Stomach (tissue), 9 donors: Measurements from ENCODE around the gene PRR16. TPM values are rescaled to one million over a fixed set of nuclear protein-coding genes. Genes with fewer than 3 reads are reported as not detected.

Experiments used
- DNase-seq, 2 donors: peaks; one replicate each; pipeline versions ENCODE4 v3.0.0 to v3.0.0-alpha.2; 2013 to 2019
- H3K27ac ChIP-seq, 5 donors: fragments of 200-600 bp in 4 of 5; sonication (generic) in 4 of 5; one replicate each; pipeline ENCODE4 v1.5.1; 2013 to 2019; ENCODE audit warnings: mild to moderate bottlenecking in 1 of 5, moderate library complexity in 1 of 5
- H3K27me3 ChIP-seq, 3 donors: fragments of 200-600 bp; sonication (generic); one replicate each; pipeline ENCODE4 v1.5.1; 2017 to 2019; ENCODE audit warnings: mixed run types in 1 of 3
- H3K36me3 ChIP-seq, 4 donors: fragments of 200-600 bp; sonication (generic); 1 replicate in 3 of 4; 2 replicates in 1 of 4; pipeline ENCODE4 v1.5.1; 2016 to 2019
- H3K4me1 ChIP-seq, 4 donors: fragments of 200-600 bp; sonication (generic); one replicate each; pipeline ENCODE4 v1.5.1; 2016 to 2019
- H3K4me3 ChIP-seq, 4 donors: fragments of 200-600 bp; sonication (generic) in 3 of 4; one replicate each; pipeline ENCODE4 v1.5.1; 2016 to 2019; ENCODE audit warnings: mild to moderate bottlenecking in 1 of 4
- H3K9me3 ChIP-seq, 4 donors: fragments of 200-600 bp; sonication (generic); one replicate each; pipeline ENCODE4 v1.5.1; 2016 to 2019
- EP300 ChIP-seq: sonication (generic); formaldehyde crosslinking; IDR thresholded peaks from one replicate; pipeline ENCODE4 v1.6.1; 2017; ENCODE audit warnings: antibody characterized with exemption
- POLR2A ChIP-seq, 4 donors: fragments of 450-650 bp; IDR thresholded peaks; one replicate each; pipeline ENCODE4 v1.6.1; 2016; ENCODE audit warnings: antibody characterized with exemption in 4 of 4, control low read depth in 2 of 4, mild to moderate bottlenecking in 1 of 4, moderate library complexity in 1 of 4
- POLR2AphosphoS5 ChIP-seq, 3 donors: sonication (generic); formaldehyde crosslinking; IDR thresholded peaks; one replicate each; pipeline ENCODE4 v1.6.1; 2016; ENCODE audit warnings: antibody characterized with exemption in 3 of 3
- WGBS, 5 donors: extraction: QIAGEN DNeasy Blood & Tissue Kit in 3 of 5; methylation state at CpG; one replicate each; pipeline versions ENCODE4 v1.1.5 to v1.1.7; 2013 to 2018; 5-methylcytosine and 5-hydroxymethylcytosine counted together
- intact Hi-C: fragments of 100-400 bp; cut with DNase I; formaldehyde crosslinking; loops from one replicate; pipeline ENCODE4 v1.15.1; 2023; ENCODE audit warnings: low total_unique reads
- polyA plus RNA-seq, 3 donors: library from polyadenylated mRNA; stranded (reverse); fragments of 200-250 nt; gene quantifications; one replicate each; pipeline ENCODE4 v1.2.3, GENCODE V29; 2013
- small RNA-seq, 4 donors: library from RNA; depleted of rRNA; stranded (forward); fragments of <200 nt; gene quantifications; one replicate each; pipeline ENCODE3, GENCODE V24; 2016
- total RNA-seq, 5 donors: library from RNA; depleted of rRNA; stranded (reverse); fragments of >200 nt; gene quantifications; one replicate each; pipeline versions ENCODE4 v1.1.0 to v1.2.3, GENCODE V29; 2014 to 2016
- TF ChIP-seq, protein P1 (sequence below), 7 experiments: fragments of 450-650 bp in 4 of 7; fragments of 200-600 bp in 3 of 7; sonication (generic) in 3 of 7; IDR thresholded peaks; one replicate each; pipeline ENCODE4 v1.5.1; 2016 to 2019; ENCODE audit warnings: antibody characterized with exemption in 7 of 7, control low read depth in 2 of 7, mild to moderate bottlenecking in 1 of 7
- donor health status: healthy with polysubstance abuse.
- donor health status: Bipolar disorder and iron deficiency.
- donor health status: healthy.

Gene PRR16
- total and polyA plus RNA-seq, 8 donors = 1.3 to 40.8 (median 8.1) TPM

DNA sequence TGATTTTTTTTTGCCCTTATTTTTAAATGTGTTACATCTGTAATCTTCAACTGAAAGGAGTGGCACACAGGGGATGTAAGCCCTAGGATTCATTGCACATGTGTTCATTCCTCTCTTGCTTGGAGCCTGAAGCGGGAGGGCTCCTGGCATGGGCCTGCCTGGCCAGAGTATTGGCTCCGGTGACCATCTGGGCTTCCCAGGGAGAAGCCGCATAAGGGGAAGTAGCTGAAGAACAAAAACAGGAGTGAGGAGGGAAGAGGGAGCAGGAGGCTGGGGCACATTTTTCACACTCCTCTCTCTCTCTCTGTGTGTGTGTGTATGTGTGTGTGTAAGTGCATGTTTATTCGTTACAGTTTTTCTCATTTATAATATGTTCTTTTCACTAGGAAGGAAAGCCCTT, 269.9 kb downstream of the PRR16 start:
- TF ChIP-seq, protein P1, sequence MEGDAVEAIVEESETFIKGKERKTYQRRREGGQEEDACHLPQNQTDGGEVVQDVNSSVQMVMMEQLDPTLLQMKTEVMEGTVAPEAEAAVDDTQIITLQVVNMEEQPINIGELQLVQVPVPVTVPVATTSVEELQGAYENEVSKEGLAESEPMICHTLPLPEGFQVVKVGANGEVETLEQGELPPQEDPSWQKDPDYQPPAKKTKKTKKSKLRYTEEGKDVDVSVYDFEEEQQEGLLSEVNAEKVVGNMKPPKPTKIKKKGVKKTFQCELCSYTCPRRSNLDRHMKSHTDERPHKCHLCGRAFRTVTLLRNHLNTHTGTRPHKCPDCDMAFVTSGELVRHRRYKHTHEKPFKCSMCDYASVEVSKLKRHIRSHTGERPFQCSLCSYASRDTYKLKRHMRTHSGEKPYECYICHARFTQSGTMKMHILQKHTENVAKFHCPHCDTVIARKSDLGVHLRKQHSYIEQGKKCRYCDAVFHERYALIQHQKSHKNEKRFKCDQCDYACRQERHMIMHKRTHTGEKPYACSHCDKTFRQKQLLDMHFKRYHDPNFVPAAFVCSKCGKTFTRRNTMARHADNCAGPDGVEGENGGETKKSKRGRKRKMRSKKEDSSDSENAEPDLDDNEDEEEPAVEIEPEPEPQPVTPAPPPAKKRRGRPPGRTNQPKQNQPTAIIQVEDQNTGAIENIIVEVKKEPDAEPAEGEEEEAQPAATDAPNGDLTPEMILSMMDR (IDR thresholded peaks at IDR 0.05) = no peak
- TF ChIP-seq POLR2AphosphoS5 (IDR thresholded peaks at IDR 0.05) (no peak), POLR2A (IDR thresholded peaks at IDR 0.05) (no peak), EP300 (no peak)
- Histone ChIP-seq H3K4me1 (no peaks in the 10 kb centered on the region), H3K4me3 (no peak overlapping the region), H3K36me3 (no peaks in the 10 kb centered on the region), H3K27me3 (no peaks in the 10 kb centered on the region), H3K27ac (no peak overlapping the region), H3K9me3 (no peaks in the 10 kb centered on the region)
- WGBS, 5 donors = 45 to 65% (median 49%) methylated on average over 4 of the region's 4 CpGs
- intact Hi-C loops = no loop called here
- DNase-seq = no peak

DNA sequence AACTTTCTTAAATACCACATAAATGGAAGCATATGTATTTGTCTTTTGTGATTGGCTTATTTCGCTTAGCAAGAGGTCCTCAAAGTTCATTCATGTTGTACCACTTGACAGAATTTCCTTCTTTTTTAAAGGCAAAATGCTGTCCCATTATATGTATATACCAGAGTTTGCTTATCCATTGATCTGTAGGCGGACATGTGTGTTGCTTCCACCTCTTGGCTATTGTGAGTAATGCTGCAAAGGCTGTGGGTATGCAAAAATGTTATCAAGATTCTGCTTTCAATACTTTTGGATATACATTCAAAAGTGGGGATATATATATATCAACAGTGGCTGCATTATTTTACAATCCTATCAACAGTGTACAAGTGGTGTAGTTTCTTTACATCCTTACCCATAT, 271.0 kb downstream of the PRR16 start:
- intact Hi-C loops = no loop called here
- Histone ChIP-seq H3K4me3 (no peak overlapping the region), H3K27me3 (no peaks in the 10 kb centered on the region), H3K27ac (no peak overlapping the region), H3K9me3 (no peaks in the 10 kb centered on the region), H3K4me1 (no peaks in the 10 kb centered on the region), H3K36me3 (no peaks in the 10 kb centered on the region)
- no peak for DNase-seq
- WGBS, 5 donors = 82 to 88% (median 86%) methylated on average over 2 of the region's 2 CpGs
- TF ChIP-seq EP300 (no peak), POLR2A (IDR thresholded peaks at IDR 0.05) (no peak), POLR2AphosphoS5 (IDR thresholded peaks at IDR 0.05) (no peak)
- TF ChIP-seq, protein P1 (IDR thresholded peaks at IDR 0.05) = no peak

Small RNA genes within 50 kb of the gene (small RNA-seq; reads per million reads assigned to genes)
- gene PRELID3BP8 = 0 reads per million in 4 donors
- 0 reads per million in 4 donors for gene RNU4-69P
